Left renal cortex interstitium (tissue), 4 donors: ENCODE measurements around the gene LIN54. TPM values are rescaled to one million over a fixed set of nuclear protein-coding genes. Genes with fewer than 3 reads are reported as not detected.
"Not testable (repeated sequence)": the region's sequence is repeated elsewhere in the genome, so short reads cannot be mapped to it uniquely, and the experiment has no call there.

ENCODE experiments used
- DNase-seq, 4 donors: peaks; one replicate each; pipeline ENCODE4 v3.0.0-alpha.2; 2013; ENCODE audit warnings: low read depth in 4 of 4, low spot score in 2 of 4, missing footprints in 1 of 4
- polyA plus RNA-seq, 4 donors: library from polyadenylated mRNA; unstranded; fragments of 120-200 nt; gene quantifications; one replicate each; pipeline ENCODE4 v1.2.1, GENCODE V29; 2013; ENCODE audit not compliant: insufficient read length in 4 of 4

The LIN54 gene
- 10 to 100 TPM; 14.4 to 17.7 (median 15.1) TPM for polyA plus RNA-seq

GRCh38 chr4:83010522-83011318, at the start of gene LIN54:
Gene LIN54, minus strand, starts transcription at chr4:83010823. Its CDS starts 25,979 bp downstream, at chr4:82984844.
- peak in 3 of 4 donors; percentile 11 to 45 (median 25) for DNase-seq

- no peak for DNase-seq
Measured at GRCh38 chr4:83054928-83055327, 44.3 kb upstream of the LIN54 start.

DNA sequence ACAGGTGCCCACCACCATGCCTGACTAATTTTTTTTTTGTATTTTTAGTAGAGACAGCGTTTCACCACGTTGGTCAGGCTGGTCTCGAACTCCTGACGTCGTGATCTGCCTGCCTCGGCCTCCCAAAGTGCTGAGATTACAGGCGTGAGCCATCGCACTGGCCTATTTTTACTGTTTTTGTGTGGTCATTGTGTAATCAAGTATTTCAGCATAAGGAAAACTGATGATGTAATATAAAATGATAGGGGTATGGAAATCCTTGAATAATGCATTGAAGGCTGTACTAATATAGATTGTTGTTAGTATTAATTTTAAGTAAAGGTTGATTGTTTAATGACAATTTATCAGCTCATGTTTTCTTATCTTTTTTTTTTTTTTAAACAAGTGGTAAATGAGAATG, 38.2 kb upstream of the LIN54 start:
- not testable (repeated sequence) for DNase-seq

DNA sequence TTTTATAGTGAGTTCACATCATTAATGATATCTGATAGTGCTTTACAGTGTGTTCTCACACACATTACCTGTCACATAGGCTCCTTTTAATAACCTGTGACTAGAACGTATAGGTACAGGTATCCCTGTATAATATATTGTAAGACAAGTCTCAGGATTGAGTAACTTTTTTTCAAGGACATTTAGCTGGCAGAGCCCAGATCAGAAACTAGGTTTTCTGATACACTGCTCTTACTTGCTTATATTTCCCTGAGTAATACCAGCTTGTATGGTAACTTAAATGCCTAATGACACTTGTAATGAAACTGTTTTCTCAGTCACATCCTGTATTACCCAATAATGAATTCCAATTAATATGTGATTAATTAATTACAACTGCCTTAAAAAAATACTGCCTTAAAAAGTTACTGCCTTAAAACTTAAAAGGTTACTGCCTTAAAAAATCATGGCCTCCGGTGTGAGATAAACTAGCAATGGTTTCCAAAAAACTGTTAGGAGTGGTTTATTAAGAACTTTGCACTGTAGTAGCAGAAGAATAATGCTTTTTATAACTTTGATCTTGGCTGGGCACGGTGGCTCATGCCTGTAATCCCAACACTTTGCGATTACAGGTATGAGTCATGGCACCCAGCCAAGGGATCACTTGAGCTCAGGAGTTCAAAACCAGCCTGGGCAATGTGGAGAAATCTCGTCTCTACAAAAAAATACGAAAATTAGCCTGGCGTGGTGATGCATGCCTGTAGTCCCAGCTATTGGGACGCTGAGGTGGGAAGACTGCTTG, 36.3 kb upstream of the LIN54 start:
- DNase-seq = no peak

DNA sequence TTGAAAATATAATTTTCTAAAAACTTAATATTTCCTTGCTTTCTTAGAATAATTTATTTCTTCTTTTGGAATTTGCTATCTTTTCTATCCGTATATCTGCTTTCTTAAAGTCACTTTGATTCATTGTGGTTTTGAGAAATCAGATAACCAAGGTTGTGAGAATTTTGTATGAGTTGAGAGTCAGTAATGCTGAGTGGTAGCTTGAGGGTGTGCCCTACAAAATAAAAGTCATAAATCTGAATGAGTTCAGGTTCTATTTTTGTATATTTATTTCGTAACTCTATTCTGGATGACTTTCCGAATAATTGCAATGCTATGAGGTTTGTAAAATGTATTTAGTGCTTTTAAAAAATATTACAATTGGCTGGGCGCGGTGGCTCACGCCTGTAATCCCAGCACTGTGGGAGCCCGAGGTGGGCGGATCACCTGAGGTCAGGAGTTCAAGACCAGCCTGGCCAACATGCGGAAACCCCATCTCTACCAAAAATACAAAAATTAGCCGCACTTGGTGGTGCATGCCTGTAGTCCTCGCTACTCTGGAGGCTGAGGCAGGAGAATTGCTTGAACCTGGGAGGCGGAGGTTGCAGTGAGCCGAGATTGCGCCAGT, 33.3 kb upstream of the LIN54 start:
- no peak for DNase-seq

DNA sequence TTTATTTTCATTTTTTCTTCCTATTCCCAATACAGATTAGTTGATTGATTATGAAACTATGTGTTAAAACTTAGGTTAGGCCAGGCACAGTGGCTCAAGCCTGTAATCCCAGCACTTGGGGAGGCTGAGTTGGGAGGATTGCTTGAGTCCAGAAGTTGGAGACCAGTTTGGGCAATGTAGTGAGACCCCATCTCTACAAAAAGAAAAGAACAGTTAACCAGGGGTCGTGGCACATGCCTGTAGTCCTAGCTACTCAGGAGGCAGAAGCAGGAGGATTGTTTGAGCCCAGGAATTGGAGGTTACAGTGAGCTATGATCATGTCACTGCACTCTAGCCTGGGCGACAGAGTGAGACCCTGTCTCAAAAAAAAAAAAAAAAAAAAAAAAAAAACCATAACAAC, 32.5 kb upstream of the LIN54 start:
- DNase-seq = not testable (repeated sequence)

GRCh38 chr4:83040269-83040668, 29.6 kb upstream of the LIN54 start:
- no peak for DNase-seq

DNA sequence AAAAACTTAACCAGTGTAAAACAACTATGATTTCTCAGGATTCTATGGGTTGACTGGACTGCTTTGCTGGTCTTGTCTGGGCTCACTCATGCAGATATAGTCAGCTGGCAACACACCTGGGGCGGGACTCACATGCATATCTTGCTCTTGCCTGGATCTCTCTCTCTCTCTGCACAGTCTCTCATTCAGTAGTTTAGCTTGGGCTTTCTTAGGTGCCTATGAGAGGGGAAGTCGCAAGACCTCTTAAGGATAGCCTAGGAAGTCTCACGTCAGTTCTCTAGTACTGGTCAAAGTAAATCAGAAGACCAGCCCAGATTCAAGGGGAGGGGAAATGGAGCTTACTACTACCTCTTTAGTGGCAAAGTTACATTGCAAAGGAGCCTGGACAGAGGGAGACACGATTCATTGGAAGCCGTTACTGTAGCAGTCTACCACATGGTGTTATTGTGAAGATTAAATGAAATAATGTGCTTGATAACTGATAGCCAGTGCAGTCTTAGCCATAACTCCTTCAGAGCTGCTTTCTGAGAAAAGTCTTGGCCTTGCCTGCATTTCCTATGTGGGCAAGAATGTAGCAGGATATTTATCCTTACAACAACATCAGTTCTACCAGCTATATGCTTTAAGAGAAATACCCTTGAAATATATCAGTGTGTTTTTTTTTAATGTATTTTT, 26.5 kb upstream of the LIN54 start:
- no peak for DNase-seq

GRCh38 chr4:83034630-83035494, 24.2 kb upstream of the LIN54 start, which contains the start of gene COPS4:
Gene COPS4, plus strand, starts transcription at chr4:83035183. Its CDS starts 42 bp downstream, at chr4:83035225.
- peak; percentile 93 to 99 (median 96) for DNase-seq

- no peak for DNase-seq
Measured at GRCh38 chr4:83029688-83030087, 19.1 kb upstream of the LIN54 start.

GRCh38 chr4:83028976-83029375, 18.4 kb upstream of the LIN54 start:
- no peak for DNase-seq

- DNase-seq = no peak
Measured at GRCh38 chr4:83025563-83025962, 14.9 kb upstream of the LIN54 start.

DNA sequence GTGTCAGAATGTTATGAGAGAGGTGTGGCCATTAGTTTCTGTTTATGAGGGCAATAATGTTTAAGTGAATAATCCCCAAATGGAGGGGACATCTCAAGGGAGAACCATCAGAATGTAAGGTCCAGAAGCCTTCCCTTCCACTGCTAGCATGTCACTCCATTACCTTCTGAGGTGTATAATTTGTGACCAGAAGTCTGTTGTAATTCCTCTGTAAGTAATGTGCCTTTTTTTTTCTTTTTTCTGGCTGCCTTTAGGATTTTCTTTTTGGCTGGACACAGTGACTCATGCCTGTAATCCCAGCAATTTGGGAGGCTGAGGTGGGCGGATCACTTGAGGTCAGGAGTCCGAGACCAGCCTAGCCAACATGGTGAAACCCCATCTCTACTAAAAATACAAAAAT, 13.6 kb upstream of the LIN54 start:
- no peak for DNase-seq

- not testable (repeated sequence) for DNase-seq
Measured at GRCh38 chr4:83023599-83023998, 13.0 kb upstream of the LIN54 start.

DNA sequence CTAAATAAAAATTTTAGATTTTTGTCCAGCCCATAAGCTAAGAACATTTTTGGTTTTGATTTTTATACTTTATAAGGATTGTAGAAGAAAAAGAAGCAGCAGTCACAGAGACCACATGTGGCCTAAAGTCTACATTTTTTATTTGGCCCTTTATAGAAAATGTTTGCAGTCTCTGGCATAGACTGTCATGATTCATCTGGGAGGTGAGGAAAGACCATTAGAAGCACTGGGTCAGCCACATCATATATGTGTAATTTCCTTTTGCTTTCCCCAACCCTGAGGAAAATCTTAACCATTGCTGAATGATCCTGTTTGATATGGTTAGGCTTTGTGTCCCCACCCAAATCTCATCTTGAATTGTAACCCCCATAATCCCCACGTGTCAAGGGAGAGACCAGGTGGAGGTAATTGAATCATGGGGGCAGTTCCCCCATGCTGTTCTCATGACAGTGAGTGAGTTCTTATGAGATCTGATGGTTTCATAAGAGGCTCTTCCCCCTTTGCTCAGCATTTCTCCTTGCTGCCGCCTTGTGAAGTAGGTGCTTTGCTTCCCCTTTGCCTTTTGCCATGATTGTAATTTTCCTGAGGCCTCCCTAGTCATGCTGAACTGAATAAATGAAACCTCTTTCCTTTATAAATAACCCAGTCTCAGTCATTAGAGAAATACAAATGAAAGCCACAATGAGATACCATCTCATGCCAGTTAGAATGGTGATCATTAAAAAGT, 12.3 kb upstream of the LIN54 start:
- no peak for DNase-seq

DNA sequence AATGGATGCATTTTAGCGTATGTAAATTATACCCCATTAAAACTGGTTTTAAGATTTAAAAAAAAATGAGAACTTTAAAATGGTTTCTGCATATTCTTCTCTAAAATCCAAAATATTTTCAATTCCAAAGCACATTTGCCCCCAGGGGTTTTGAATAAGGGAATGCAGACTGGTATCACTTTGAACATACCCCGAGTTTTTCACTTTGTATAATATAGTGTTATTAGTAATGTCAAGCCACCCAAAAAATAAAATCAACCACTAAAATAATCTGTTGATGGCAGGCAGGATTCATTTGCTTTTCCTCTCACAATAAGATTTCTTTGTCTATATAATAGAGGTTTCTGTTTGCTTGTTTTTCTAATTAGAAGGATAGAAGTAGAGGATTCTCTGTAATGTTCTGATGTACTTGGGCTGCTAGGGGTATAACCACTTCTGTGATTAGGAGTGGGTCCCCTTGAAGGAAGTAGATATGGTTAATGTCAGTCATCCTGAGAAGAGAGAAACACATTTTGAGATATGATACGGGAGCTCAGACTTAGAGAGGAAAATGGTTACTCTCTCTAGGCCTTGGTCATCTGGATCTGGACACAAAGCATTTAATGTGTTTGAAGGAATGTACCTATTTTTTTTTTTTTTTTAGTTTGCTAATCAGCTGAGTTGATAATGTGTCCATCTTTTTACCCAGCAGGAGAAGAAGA, 9.3 kb upstream of the LIN54 start:
- DNase-seq = no peak

DNA sequence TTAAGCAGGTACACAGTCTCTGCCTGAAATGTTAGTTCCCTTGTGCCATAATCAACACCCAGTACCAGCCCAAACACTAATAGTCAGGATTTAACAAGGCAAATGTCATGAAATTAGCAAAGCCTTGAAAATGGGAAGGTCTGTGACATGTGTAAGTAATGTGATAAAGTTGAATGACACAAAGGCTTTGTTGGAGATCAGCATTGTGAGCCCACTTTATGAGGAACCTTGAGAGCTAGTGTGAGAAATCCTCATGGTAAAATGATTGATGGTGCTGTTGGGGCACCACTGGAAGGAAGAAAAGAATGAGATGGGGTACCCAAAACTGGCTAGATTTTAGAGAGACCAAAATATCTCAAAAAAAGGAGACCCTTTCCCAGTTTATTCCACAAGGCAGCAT, 3.3 kb upstream of the LIN54 start:
- DNase-seq = no peak

DNA sequence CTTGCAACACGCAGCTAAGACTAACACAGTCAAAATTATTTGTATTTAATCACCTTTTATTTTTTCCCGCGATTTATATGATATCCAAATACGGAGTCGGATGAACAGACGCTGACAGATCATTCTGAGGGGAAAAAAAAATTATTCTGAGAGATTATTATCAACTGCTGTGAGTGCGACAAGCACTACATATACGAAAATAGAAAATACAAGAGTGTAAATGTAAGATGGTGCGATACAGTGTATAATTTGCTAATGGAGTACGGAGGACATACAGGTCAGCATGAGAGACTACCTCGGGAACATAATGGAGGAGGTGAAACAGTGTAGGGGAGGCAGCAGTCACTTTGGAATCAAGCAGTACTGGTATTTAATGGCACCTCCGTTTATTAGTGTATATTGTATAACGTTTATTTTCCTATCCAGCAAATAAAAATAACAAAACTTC, 2.8 kb upstream of the LIN54 start:
- DNase-seq = no peak
